GM12878 (cell line): ENCODE data around the gene CALD1. TPM values are rescaled to one million over a fixed set of nuclear protein-coding genes. Genes with fewer than 3 reads are reported as not detected.

Experiments used
- ATF7 ChIP-seq: fragments of 450-650 bp; IDR thresholded peaks from 2 replicates; pipeline ENCODE4 v1.6.1; 2016; ENCODE audit warnings: low read depth, mild to moderate bottlenecking
- BACH1 ChIP-seq: fragments of 450-650 bp; IDR thresholded peaks from 2 replicates; pipeline ENCODE4 v1.6.1; 2017; ENCODE audit warnings: mild to moderate bottlenecking, borderline replicate concordance
- BHLHE40 ChIP-seq, 2 experiments: fragments of 450-650 bp in 1 of 2; IDR thresholded peaks; 2 replicates each; pipeline ENCODE4 v1.6.1; 2011 to 2017; ENCODE audit warnings: low read depth in 2 of 2, borderline replicate concordance in 1 of 2, improper control_type of control experiment in 1 of 2, low read length in 1 of 2, mild to moderate bottlenecking in 1 of 2
- CBX5 ChIP-seq: sonication (generic); IDR thresholded peaks from 2 replicates; pipeline ENCODE4 v1.6.1; 2016; ENCODE audit warnings: low read depth, moderate library complexity, mild to moderate bottlenecking, inconsistent platforms
- CHD1 ChIP-seq: IDR thresholded peaks from 2 replicates; pipeline ENCODE4 v1.6.1; 2012; ENCODE audit warnings: low read depth, low read length, improper control_type of control experiment
- ESRRA ChIP-seq: IDR thresholded peaks from 2 replicates; pipeline ENCODE4 v1.6.1; 2012; ENCODE audit warnings: mild to moderate bottlenecking, low read length, improper control_type of control experiment
- ETV6 ChIP-seq, 2 experiments: fragments of 450-650 bp in 1 of 2; IDR thresholded peaks in 1 of 2; conservative IDR thresholded peaks in 1 of 2; 2 replicates each; pipeline ENCODE4 v1.6.1; 2014; ENCODE audit warnings: antibody characterized with exemption in 1 of 2, borderline replicate concordance in 1 of 2, low read depth in 1 of 2, mild to moderate bottlenecking in 1 of 2, moderate library complexity in 1 of 2
- FOXM1 ChIP-seq: IDR thresholded peaks from 2 replicates; pipeline ENCODE4 v1.6.1; 2012; ENCODE audit warnings: low read depth, mild to moderate bottlenecking, inconsistent platforms, low read length, moderate library complexity
- GATAD2B ChIP-seq: fragments of 450-650 bp; conservative IDR thresholded peaks from 2 replicates; pipeline ENCODE4 v1.6.1; 2017; ENCODE audit warnings: low read depth, mild to moderate bottlenecking, moderate library complexity
- HDGF ChIP-seq: fragments of 450-650 bp; IDR thresholded peaks from 2 replicates; pipeline ENCODE4 v1.6.1; 2016; ENCODE audit warnings: antibody characterized with exemption
- IRF4 ChIP-seq: IDR thresholded peaks from 2 replicates; pipeline ENCODE4 v1.6.1; 2011; ENCODE audit warnings: low read depth, low read length
- MTA2 ChIP-seq: fragments of 450-650 bp; IDR thresholded peaks from 2 replicates; pipeline ENCODE4 v1.6.1; 2016; ENCODE audit warnings: low read depth, mild to moderate bottlenecking, moderate library complexity
- MTA3 ChIP-seq: IDR thresholded peaks from 2 replicates; pipeline ENCODE4 v1.6.1; 2012; ENCODE audit warnings: low read length, inconsistent platforms, borderline replicate concordance
- MYC ChIP-seq: IDR thresholded peaks from 2 replicates; pipeline ENCODE4 v1.6.1; 2011; ENCODE audit warnings: mild to moderate bottlenecking, low read length, moderate library complexity, inconsistent platforms; ENCODE audit not compliant: insufficient read depth, insufficient replicate concordance, insufficient read length, severe bottlenecking
- NR2F1 ChIP-seq: fragments of 450-650 bp; conservative IDR thresholded peaks from 2 replicates; pipeline ENCODE4 v1.6.1; 2017; ENCODE audit warnings: mild to moderate bottlenecking
- PAX8 ChIP-seq: fragments of 450-650 bp; IDR thresholded peaks from 2 replicates; pipeline ENCODE4 v1.6.1; 2017; ENCODE audit warnings: mild to moderate bottlenecking, moderate library complexity
- POLR2AphosphoS2 ChIP-seq: IDR thresholded peaks from 2 replicates; pipeline ENCODE4 v1.6.1; 2011; ENCODE audit warnings: low read depth, mild to moderate bottlenecking, low read length, improper control_type of control experiment, moderate library complexity
- RAD21 ChIP-seq: IDR thresholded peaks from 2 replicates; pipeline ENCODE4 v1.6.1; 2011; ENCODE audit warnings: mild to moderate bottlenecking, low read depth, low read length, moderate library complexity; ENCODE audit not compliant: insufficient read depth
- RELA ChIP-seq: fragments of 450-650 bp; IDR thresholded peaks from 2 replicates; pipeline ENCODE4 v1.8.0; 2014; ENCODE audit warnings: borderline replicate concordance; ENCODE audit not compliant: partially characterized antibody
- RUNX3 ChIP-seq: IDR thresholded peaks from 2 replicates; pipeline ENCODE4 v1.6.1; 2012; ENCODE audit warnings: low read length, inconsistent platforms
- SMAD5 ChIP-seq: IDR thresholded peaks from 2 replicates; pipeline ENCODE4 v1.6.1; 2016; ENCODE audit warnings: antibody characterized with exemption, low read depth
- TAF1 ChIP-seq: IDR thresholded peaks from 2 replicates; pipeline ENCODE4 v1.6.1; 2011; ENCODE audit warnings: mild to moderate bottlenecking, low read depth, low read length, borderline replicate concordance
- TCF12 ChIP-seq: IDR thresholded peaks from 2 replicates; pipeline ENCODE4 v1.6.1; 2011; ENCODE audit warnings: low read depth, mild to moderate bottlenecking, low read length
- YY1 ChIP-seq: IDR thresholded peaks from 2 replicates; pipeline ENCODE4 v1.6.1; 2011; ENCODE audit warnings: low read depth, mild to moderate bottlenecking, low read length
- ZBTB4 ChIP-seq: fragments of 450-650 bp; formaldehyde crosslinking; IDR thresholded peaks from 2 replicates; pipeline ENCODE4 v1.4.0; 2022; ENCODE audit warnings: mild to moderate bottlenecking, moderate library complexity
- ZNF207 ChIP-seq: fragments of 450-650 bp; IDR thresholded peaks from 2 replicates; pipeline ENCODE4 v1.6.1; 2014; ENCODE audit warnings: antibody characterized with exemption, mild to moderate bottlenecking, borderline replicate concordance
- polyA plus RNA-seq, 11 experiments: library from polyadenylated mRNA; depleted of rRNA in 4 of 11; unstranded in 6 of 11; stranded (reverse) in 5 of 11; fragments of >200 nt; fragmentation: Nextera tagmentation in 4 of 11; fragmentation: Illumina TruSeq in 1 of 11; extraction: Ambion mirVana in 4 of 11; extraction: Trizol in 1 of 11; gene quantifications; 1 replicate in 1 of 11; 2 replicates in 10 of 11; pipeline versions ENCODE4 v1.2.1 to v1.2.3, GENCODE V29; 2011 to 2016; ENCODE audit warnings: inconsistent platforms in 2 of 11, missing spikeins in 2 of 11, low read depth in 1 of 11
- total RNA-seq, 4 experiments: library from RNA; depleted of rRNA in 3 of 4; stranded (reverse); fragments of >200 nt in 3 of 4; fragmentation: Illumina TruSeq in 1 of 4; extraction: Trizol in 1 of 4; gene quantifications; 2 replicates each; pipeline versions ENCODE4 v1.2.1 to v1.2.3, GENCODE V29; 2013 to 2021
- TF ChIP-seq, protein P1 (sequence below): fragments of 450-650 bp; IDR thresholded peaks from 2 replicates; pipeline ENCODE4 v1.6.1; 2017; ENCODE audit warnings: mild to moderate bottlenecking, low read depth, inconsistent platforms; ENCODE audit not compliant: poor library complexity, severe bottlenecking

CALD1 gene
- total and polyA plus RNA-seq, 10 of the 15 experiments (the other 5 are each of a cell fraction or from before 2014, with no cell fraction given) = 0.03 to 1.3 (median 0.22) TPM

GRCh38 chr7:134992626-134993179 is 213.3 kb downstream of the CALD1 start (continued):
- TF ChIP-seq CHD1 (no peak), CBX5 (no peak), BACH1 (peak; percentile 90), ETV6 (conservative IDR thresholded peaks at IDR 0.05 in 1 of 2, IDR thresholded peaks at IDR 0.05 in 1 of 2; ENCODE audit: borderline replicate concordance in 1 of 2, low read depth in 1 of 2) (peak in 1 of 2 experiments; percentile 88; a peak in 2 of 4 replicates), ZBTB4 (CRISPR knock-in tag) (no peak), TAF1 (peak; percentile 48; the same call in 1 of the 2 replicates), TCF12 (0 out of 2 replicates have a peak, but pooled peaks have one; percentile 47), YY1 (0 out of 2 replicates have a peak, but pooled peaks have one; percentile 14), MYC (no peak), ESRRA (no peak), BHLHE40 (IDR thresholded peaks at IDR 0.05; ENCODE audit: borderline replicate concordance in 1 of 2, low read depth in 2 of 2, low read length in 1 of 2) (peak; percentile 63 to 71), RELA (peak; percentile 90), FOXM1 (peak; percentile 73), NR2F1 (peak; percentile 65), RUNX3 (peak; percentile 83), HDGF (peak; percentile 28; the same call in 1 of the 2 replicates), RAD21 (no peak), IRF4 (peak; percentile 94), MTA2 (peak; percentile 92), SMAD5 (no peak), POLR2AphosphoS2 (peak; percentile 83), ZNF207 (peak; percentile 80; the same call in 1 of the 2 replicates), ATF7 (peak; percentile 83), GATAD2B (peak; percentile 51; the same call in 1 of the 2 replicates), PAX8 (0 out of 2 replicates have a peak, but pooled peaks have one; percentile 65), MTA3 (peak; percentile 84; the same call in 1 of the 2 replicates)
- TF ChIP-seq, protein P1, sequence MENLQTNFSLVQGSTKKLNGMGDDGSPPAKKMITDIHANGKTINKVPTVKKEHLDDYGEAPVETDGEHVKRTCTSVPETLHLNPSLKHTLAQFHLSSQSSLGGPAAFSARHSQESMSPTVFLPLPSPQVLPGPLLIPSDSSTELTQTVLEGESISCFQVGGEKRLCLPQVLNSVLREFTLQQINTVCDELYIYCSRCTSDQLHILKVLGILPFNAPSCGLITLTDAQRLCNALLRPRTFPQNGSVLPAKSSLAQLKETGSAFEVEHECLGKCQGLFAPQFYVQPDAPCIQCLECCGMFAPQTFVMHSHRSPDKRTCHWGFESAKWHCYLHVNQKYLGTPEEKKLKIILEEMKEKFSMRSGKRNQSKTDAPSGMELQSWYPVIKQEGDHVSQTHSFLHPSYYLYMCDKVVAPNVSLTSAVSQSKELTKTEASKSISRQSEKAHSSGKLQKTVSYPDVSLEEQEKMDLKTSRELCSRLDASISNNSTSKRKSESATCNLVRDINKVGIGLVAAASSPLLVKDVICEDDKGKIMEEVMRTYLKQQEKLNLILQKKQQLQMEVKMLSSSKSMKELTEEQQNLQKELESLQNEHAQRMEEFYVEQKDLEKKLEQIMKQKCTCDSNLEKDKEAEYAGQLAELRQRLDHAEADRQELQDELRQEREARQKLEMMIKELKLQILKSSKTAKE = peak; percentile 88
